HG02678 (cell line): Measurements from ENCODE around the gene CYBC1.
"Not testable (repeated sequence)": the region's sequence is repeated elsewhere in the genome, so short reads cannot be mapped to it uniquely, and the experiment has no call there.

Experiments
- ATAC-seq: cut with Tn5 transposase; IDR thresholded peaks from one replicate; pipeline ENCODE4 v1.9.1; 2021; ENCODE audit warnings: mild to moderate bottlenecking, moderate library complexity; ENCODE audit not compliant: unreplicated experiment

Gene CYBC1

DNA sequence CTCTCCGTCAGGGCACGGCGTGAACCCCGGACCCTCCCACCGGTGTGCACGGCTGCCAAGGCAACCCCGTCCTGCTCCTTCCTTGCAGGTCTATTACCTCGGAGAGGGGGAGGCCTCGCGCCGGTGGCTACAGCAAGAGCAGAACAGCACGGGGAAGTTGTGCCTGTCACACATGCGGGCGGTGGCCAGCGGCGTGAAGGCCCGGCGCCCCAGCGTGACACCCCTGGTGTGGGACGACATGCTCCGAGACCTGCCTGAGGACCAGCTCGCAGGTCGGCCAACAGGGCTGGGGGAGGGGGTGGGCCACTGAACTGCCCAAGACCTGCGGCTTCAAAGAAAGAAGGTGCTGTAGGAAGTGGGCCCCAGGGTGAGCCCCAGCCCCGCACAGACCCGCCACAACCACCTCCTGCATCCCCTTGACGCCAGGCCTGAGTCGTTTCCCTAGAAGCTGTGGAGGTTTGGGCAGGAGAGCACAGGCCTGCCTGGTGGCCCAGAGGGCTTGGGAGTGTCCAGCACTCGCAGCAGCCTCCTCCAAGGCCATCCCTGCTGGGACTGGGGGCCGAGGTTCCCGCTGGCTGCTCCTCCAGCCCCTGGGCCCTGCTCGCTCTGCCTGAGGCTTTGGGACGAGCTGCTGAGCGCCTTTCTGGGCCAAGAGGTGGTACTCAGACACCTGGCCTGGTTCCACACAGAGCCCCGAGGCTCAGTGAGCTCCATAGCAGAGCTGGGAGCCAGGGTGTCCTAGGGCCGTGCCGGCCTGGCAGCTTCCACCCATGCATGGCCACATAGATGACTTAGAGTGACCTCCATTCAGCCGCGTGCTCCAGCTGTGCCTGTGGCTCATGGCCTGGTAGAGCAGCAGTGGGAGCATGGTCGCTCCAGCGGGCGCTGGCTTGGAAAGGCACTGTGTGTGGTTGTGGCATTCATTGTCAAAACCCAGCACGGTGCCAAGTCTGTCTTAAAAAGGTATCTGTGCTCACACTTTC, 14.7 kb downstream of the CYBC1 start:
- ATAC-seq, result no peak

- ATAC-seq, result no peak
Measured at GRCh38 chr17:82435103-82435502, 15.4 kb downstream of the CYBC1 start.

- no peak for ATAC-seq
Measured at GRCh38 chr17:82434216-82434565, 16.4 kb downstream of the CYBC1 start.

GRCh38 chr17:82433560-82434215, 16.9 kb downstream of the CYBC1 start:
- ATAC-seq, result no peak

- ATAC-seq, result no peak
Measured at GRCh38 chr17:82432017-82432416, 18.5 kb downstream of the CYBC1 start.

GRCh38 chr17:82429824-82430223, 20.7 kb downstream of the CYBC1 start:
- ATAC-seq, result no peak

DNA sequence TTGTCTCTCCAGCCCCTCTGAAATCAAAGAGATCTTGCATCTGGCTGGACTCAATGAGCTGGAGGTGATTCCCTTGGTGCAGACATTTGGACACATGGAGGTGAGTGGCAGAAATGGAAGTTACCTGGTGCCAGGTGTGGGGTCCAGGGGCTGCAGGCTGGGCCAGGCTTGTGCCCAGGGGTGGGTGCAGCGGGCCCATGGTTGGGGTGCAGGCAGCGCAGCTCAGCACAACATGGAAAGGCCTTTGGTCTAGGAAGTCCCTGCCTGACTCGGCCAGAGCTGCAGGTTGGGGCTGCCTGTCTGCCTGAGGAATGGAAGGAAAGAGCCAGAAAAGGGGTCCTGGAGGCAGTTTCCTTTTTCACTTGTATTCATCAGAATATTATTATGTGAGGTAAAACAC, 22.0 kb downstream of the CYBC1 start:
- ATAC-seq, result no peak

- ATAC-seq, result no peak
Measured at GRCh38 chr17:82424863-82425159, 25.7 kb downstream of the CYBC1 start.

GRCh38 chr17:82424001-82424862, 26.3 kb downstream of the CYBC1 start:
- no peak for ATAC-seq

GRCh38 chr17:82419540-82419939, 31.0 kb downstream of the CYBC1 start:
- no peak for ATAC-seq

- peak; percentile 86 for ATAC-seq
Measured at GRCh38 chr17:82418001-82418986, 32.3 kb downstream of the CYBC1 start, which contains the start of the genes HEXD and OGFOD3. HEXD (plus strand) TSS chr17:82418347; CDS start chr17:82419800, 1,453 bp downstream. OGFOD3 (minus strand) TSS chr17:82418586; CDS start chr17:82418485, 101 bp downstream.

- ATAC-seq, result no peak
Measured at GRCh38 chr17:82416771-82417170, 33.8 kb downstream of the CYBC1 start.

DNA sequence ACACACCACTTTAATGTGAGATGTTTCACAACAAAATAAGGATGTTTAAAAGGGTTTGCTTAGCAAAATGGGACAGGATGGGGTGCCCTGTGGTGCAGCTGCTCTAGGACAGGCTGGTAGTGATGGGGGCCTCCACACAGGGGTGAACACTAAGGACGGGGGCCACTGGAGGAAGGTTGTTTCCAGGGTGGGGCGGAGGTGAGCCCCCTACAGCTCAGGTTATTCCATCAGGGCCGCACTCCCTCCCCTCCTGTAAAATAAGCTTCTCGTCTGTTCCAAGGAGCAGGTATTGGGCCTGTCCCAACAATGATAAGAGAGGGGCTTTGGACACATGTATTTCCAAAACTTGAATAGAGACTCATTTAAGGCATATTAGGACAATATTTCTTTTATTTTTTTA, 34.3 kb downstream of the CYBC1 start:
- ATAC-seq, result no peak

- no peak for ATAC-seq
Measured at GRCh38 chr17:82415786-82416185, 34.8 kb downstream of the CYBC1 start.

DNA sequence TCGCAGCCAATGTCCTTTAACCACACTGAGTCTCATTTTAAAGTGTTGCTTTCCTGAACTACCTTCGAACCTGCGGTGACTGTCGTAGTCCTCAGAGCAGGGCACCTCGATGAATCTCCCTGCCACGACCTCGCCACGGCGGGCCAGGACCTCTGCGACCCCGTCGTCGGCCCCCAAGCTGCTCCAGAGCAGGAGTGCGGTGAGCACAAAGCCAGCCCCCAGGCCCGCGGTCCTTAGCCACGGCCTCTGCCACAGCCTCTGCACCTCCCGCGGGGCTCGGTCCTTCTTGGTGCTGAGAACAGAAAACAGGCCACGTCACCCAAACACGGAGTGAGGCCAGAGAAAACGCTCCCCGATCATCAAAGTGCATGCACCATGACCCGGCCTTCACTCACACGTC, 35.2 kb downstream of the CYBC1 start:
- ATAC-seq, result no peak

GRCh38 chr17:82414548-82415281, 35.8 kb downstream of the CYBC1 start:
- no peak for ATAC-seq

DNA sequence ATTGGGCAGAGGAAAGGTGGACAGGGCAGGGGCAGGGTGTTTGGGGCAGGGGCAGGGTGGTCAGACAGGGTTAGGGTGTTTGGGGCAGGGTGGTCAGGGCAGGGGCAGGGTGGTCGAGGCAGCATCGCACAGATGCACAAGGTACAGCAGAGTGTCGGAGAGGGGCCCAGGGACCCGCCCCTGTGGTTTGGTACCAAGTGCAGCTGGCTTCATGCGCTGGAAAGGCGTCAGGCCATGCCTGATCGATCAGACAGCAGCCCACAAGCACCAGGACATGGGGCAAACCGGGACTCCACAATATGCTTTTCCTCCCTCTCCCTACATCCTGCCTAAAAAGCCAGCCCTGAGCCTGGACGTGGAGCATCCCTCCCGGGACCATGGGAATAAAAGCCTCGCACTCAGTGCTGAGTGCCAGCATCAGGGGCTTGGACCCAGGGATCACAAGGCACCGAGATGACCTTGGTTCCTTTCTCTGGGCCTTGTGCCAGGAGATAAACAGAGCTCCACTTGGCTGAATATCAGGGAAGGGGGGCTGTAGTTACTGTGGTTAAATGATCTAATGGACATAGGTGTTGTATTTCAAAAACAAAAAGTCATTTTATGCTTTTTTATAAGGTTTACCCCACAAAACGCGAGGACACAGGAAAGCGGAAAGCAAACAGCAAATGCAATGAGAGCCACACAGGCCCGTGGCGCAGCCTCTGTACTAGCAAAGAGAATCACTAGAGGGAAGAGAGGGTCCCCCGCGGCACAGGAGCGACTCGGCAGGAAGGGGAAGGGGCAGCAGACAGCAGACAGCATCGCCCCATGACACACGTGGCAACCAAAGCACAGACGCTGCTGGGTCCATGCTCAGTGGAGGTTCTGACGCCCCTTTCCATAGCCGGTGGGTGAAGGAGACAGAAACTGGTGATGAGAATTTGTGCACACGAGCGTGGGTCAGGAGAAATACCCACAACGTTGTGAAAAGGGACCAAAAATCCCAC, 37.7 kb downstream of the CYBC1 start:
- no peak for ATAC-seq

- ATAC-seq, result not testable (repeated sequence)
Measured at GRCh38 chr17:82412081-82412480, 38.5 kb downstream of the CYBC1 start.
